Measurements from ENCODE around the gene MAPKAPK2.

- TF ChIP-seq EZH2 (IDR thresholded peaks at IDR 0.05; ENCODE audit: borderline replicate concordance, low read length) (no peak), CTCF (IDR thresholded peaks at IDR 0.05; ENCODE audit: low read length) (no peak)
Measured at GRCh38 chr1:206761159-206761768, 76.6 kb downstream of the MAPKAPK2 start.

All from OCI-LY1 (cell line).